Osteoblast (primary cell): ENCODE measurements around the gene BCL2A1. TPM values are rescaled to one million over a fixed set of nuclear protein-coding genes. Genes with fewer than 3 reads are reported as not detected.

Experiments used
- DNase-seq: peaks from one replicate; pipeline ENCODE4 v3.0.0; 2011; ENCODE audit warnings: low spot score, mixed read lengths; ENCODE audit not compliant: insufficient read length; ENCODE audit errors: missing footprints
- H2AFZ ChIP-seq: 2 replicates; pipeline ENCODE4 v1.6.0; 2011; ENCODE audit warnings: mild to moderate bottlenecking, low read length
- H3K27ac ChIP-seq: 2 replicates; pipeline ENCODE4 v1.5.1; 2011; ENCODE audit warnings: mild to moderate bottlenecking, low read depth, low read length, moderate library complexity
- H3K27me3 ChIP-seq: 2 replicates; pipeline ENCODE4 v1.6.0; 2012; ENCODE audit warnings: mild to moderate bottlenecking, control low read depth, inconsistent platforms, low read length, moderate library complexity; ENCODE audit not compliant: insufficient read depth
- H3K36me3 ChIP-seq: 2 replicates; pipeline ENCODE4 v1.5.1; 2011; ENCODE audit warnings: mild to moderate bottlenecking, low read length, control low read depth, moderate library complexity; ENCODE audit not compliant: insufficient read depth
- H3K4me1 ChIP-seq: 2 replicates; pipeline ENCODE4 v1.5.1; 2011; ENCODE audit warnings: mild to moderate bottlenecking, low read length, control low read depth, moderate library complexity; ENCODE audit not compliant: insufficient read depth
- H3K4me2 ChIP-seq: 2 replicates; pipeline ENCODE4 v1.6.0; 2011; ENCODE audit warnings: mild to moderate bottlenecking, low read length; ENCODE audit not compliant: insufficient read depth
- H3K4me3 ChIP-seq: fragments of 200-600 bp; sonication (generic); 3 replicates; pipeline ENCODE4 v1.5.1; 2012; ENCODE audit warnings: mild to moderate bottlenecking, low read length, inconsistent platforms; ENCODE audit not compliant: insufficient read depth
- H3K79me2 ChIP-seq: 2 replicates; pipeline ENCODE4 v1.6.0; 2012; ENCODE audit warnings: mild to moderate bottlenecking, low read length, control low read depth, inconsistent platforms; ENCODE audit not compliant: insufficient read depth
- H3K9me3 ChIP-seq: 2 replicates; pipeline ENCODE4 v1.5.1; 2011; ENCODE audit warnings: low read depth, low read length, control low read depth
- H4K20me1 ChIP-seq: 2 replicates; pipeline ENCODE4 v1.6.0; 2012; ENCODE audit warnings: mild to moderate bottlenecking, low read length, control low read depth; ENCODE audit not compliant: insufficient read depth
- total RNA-seq: library from RNA; depleted of rRNA; stranded (reverse); fragments of >200 nt; gene quantifications from 2 replicates; pipeline ENCODE4 v1.2.3, GENCODE V29; 2012
- TF ChIP-seq, protein P1 (sequence below): IDR thresholded peaks from 2 replicates; pipeline ENCODE4 v1.5.1; 2011; ENCODE audit warnings: mild to moderate bottlenecking, low read depth, low read length, moderate library complexity; ENCODE audit errors: extremely low read depth

Gene BCL2A1
- total RNA-seq, 1 donor: not detected

DNA sequence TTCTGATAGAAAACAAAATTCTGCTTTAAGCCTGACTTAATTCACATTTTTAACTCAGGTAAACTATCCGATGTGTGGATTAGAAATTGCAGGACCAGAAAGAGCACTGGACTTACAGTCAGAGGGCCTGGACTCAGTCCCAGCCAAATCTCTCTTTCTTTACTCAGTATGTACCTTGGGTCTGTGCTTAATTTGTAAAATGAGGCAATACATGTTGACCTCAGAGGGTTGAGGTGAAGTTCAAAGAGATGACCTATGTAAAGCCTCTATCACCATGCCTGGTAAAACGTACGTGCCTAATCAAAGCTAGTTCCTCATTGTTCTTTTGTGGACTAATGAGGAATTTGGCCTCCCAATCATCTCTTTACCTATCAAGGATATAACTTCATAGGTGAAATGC, 1.9 kb upstream of the BCL2A1 start:
- no peaks in the 10 kb centered on the region for H3K79me2 ChIP-seq
- H3K4me1 ChIP-seq: peaks cover 18% of the 10 kb centered on the region
- H3K9me3 ChIP-seq: no peaks in the 10 kb centered on the region
- no peaks in the 10 kb centered on the region for H3K27me3 ChIP-seq
- no peak overlapping the region for H2AFZ ChIP-seq
- H3K27ac ChIP-seq: no peak overlapping the region
- TF ChIP-seq, protein P1, sequence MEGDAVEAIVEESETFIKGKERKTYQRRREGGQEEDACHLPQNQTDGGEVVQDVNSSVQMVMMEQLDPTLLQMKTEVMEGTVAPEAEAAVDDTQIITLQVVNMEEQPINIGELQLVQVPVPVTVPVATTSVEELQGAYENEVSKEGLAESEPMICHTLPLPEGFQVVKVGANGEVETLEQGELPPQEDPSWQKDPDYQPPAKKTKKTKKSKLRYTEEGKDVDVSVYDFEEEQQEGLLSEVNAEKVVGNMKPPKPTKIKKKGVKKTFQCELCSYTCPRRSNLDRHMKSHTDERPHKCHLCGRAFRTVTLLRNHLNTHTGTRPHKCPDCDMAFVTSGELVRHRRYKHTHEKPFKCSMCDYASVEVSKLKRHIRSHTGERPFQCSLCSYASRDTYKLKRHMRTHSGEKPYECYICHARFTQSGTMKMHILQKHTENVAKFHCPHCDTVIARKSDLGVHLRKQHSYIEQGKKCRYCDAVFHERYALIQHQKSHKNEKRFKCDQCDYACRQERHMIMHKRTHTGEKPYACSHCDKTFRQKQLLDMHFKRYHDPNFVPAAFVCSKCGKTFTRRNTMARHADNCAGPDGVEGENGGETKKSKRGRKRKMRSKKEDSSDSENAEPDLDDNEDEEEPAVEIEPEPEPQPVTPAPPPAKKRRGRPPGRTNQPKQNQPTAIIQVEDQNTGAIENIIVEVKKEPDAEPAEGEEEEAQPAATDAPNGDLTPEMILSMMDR: no peak
- H3K36me3 ChIP-seq: no peaks in the 10 kb centered on the region
- no peak overlapping the region for H3K4me2 ChIP-seq
- DNase-seq: no peak
- no peaks in the 10 kb centered on the region for H4K20me1 ChIP-seq
- no peak overlapping the region for H3K4me3 ChIP-seq

DNA sequence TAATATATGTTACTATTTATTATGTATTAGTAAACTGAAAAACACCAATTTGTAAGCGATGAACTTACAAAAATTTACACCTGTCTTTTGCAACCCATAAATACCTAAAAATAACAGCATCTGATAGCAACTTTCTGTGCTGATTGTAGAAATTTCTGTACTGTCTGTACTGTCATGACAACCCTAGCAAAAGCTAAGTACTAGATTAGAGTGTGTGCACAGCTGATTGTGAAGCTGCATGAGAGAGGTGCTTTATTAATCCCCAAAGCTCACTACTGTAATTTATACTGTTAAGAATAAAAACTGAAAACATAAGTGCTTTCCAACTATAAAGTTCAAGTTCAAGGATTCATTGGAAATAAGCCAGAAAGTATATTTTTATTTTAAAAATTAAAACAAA, 815 bp downstream of the BCL2A1 start:
- Histone ChIP-seq H3K9me3 (no peaks in the 10 kb centered on the region), H3K4me1 (peaks cover 13% of the 10 kb centered on the region), H3K79me2 (no peaks in the 10 kb centered on the region), H3K27ac (peak overlapping the region; percentile 32), H3K36me3 (no peaks in the 10 kb centered on the region), H3K27me3 (no peaks in the 10 kb centered on the region), H4K20me1 (no peaks in the 10 kb centered on the region), H2AFZ (no peak overlapping the region), H3K4me3 (no peak overlapping the region), H3K4me2 (no peak overlapping the region)
- TF ChIP-seq, protein P1: no peak
- DNase-seq: no peak

DNA sequence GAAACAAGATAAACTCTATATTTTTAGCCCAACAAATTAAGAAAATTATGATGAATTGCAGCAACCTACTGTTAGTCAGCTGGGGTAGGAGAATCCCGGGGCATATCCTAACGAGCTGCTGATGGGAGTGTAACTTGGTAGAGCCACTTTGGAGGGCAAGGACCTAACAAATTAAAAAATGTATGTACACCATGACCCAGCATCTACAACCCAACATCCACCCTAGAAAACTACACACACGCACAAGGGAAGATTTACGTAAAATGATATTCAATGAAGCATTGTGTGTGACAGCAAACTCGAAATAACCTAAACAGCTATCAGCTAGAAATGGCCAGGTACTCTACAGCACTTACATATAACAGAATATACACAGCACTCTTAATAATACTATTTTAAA, 1.9 kb downstream of the BCL2A1 start:
- TF ChIP-seq, protein P1: no peak
- Histone ChIP-seq H3K27me3 (no peaks in the 10 kb centered on the region), H3K4me3 (no peak overlapping the region), H3K36me3 (no peaks in the 10 kb centered on the region), H3K27ac (no peak overlapping the region), H3K4me1 (peaks cover 13% of the 10 kb centered on the region), H3K9me3 (no peaks in the 10 kb centered on the region), H2AFZ (no peak overlapping the region), H4K20me1 (no peaks in the 10 kb centered on the region), H3K79me2 (no peaks in the 10 kb centered on the region), H3K4me2 (no peak overlapping the region)
- DNase-seq: no peak

DNA sequence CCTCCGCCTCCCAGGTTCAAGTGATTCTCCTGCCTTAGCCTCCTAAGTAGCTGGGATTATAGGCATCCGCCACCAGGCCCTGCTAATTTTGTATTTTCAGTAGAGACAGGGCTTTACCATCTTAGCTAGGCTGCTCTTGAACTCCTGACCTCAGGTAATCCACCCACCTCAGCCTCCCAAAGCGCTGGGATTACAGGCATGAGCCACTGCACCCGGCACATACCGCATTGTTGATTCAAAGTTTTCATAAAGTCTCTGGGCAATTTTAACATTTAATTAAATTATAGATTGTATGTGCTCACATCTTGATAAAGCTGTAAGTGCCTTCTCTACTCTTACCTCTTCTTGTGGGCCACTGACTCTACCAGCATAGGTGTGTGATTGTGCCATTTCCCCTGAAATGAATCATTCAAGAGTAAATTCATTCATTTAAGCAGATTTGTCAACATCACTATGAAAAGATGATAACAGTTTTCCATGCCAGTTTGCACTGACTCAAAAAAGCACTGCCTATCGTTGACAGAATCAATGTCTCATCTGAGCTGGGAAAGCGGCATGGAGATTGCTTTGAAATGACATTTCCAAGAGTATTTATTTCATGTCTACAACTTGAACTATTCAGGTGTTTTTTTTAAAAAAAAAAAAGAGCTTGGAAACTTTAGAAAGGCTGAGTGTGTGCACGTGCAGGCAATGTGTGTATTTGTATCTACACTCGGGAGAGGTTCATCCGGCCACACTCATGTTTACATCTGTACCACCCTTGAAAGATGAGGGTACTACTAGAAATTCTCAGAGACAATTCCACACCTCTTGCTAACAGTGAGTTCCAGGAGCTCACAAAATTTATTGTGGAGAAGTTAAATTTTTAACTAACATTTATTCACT, 3.5 kb downstream of the BCL2A1 start:
- Histone ChIP-seq H3K4me2 (no peak overlapping the region), H3K27ac (no peak overlapping the region), H2AFZ (no peak overlapping the region), H3K36me3 (no peaks in the 10 kb centered on the region), H3K27me3 (no peaks in the 10 kb centered on the region), H3K79me2 (no peaks in the 10 kb centered on the region), H3K9me3 (no peaks in the 10 kb centered on the region), H3K4me1 (peaks cover 13% of the 10 kb centered on the region), H3K4me3 (no peak overlapping the region), H4K20me1 (no peaks in the 10 kb centered on the region)
- no peak for DNase-seq
- TF ChIP-seq, protein P1: no peak
